IMR-90 (cell line): ENCODE measurements around the gene ABTB2. TPM values are rescaled to one million over a fixed set of nuclear protein-coding genes. Genes with fewer than 3 reads are reported as not detected.

Source experiments
- ATAC-seq: fragments of 200-7000 bp; cut with Tn5 transposase; 2 replicates; pipeline ENCODE4 v1.9.1; 2020; ENCODE audit warnings: low read depth, mild to moderate bottlenecking, moderate library complexity
- BruUV-seq: library from RNA; stranded (reverse); fragments of 400-500 nt; replicated peaks from 2 replicates; lab custom pipeline; 2021; lab: Mats Ljungman, UMichigan
- CTCF ChIA-PET: fragments of 300-600 bp; formaldehyde crosslinking; extraction: SDS; loops from one replicate; lab custom pipeline; 2021; ENCODE audit warnings: antibody characterized with exemption; lab: Yijun Ruan, JAX
- POLR2A ChIA-PET: fragments of 300-600 bp; sonication (Branson Sonifier 250); formaldehyde crosslinking; loops from one replicate; lab custom pipeline; 2022; ENCODE audit warnings: antibody characterized with exemption; ENCODE audit not compliant: unreplicated experiment; lab: Charles Lee
- DNase-seq: peaks from one replicate; pipeline ENCODE4 v3.0.0; 2013
- H2AFZ ChIP-seq: replicated peaks from 2 replicates; pipeline ENCODE3; 2013; ENCODE audit warnings: low read length, mild to moderate bottlenecking; ENCODE audit not compliant: poor library complexity
- H2AK5ac ChIP-seq: 2 replicates; pipeline ENCODE4 v1.6.1; 2013; ENCODE audit warnings: low read depth, low read length, inconsistent platforms
- H2AK9ac ChIP-seq: replicated peaks from 2 replicates; pipeline ENCODE3; 2013; ENCODE audit warnings: mild to moderate bottlenecking, low read depth, low read length, moderate library complexity; ENCODE audit not compliant: poor library complexity
- H2BK120ac ChIP-seq: 2 replicates; pipeline ENCODE4 v1.6.1; 2013; ENCODE audit warnings: low read depth, low read length, inconsistent platforms
- H2BK15ac ChIP-seq: 3 replicates; pipeline ENCODE4 v1.6.1; 2013; ENCODE audit warnings: low read depth, low read length, inconsistent platforms
- H2BK20ac ChIP-seq: 2 replicates; pipeline ENCODE4 v1.6.1; 2013; ENCODE audit warnings: low read depth, mild to moderate bottlenecking, inconsistent platforms, low read length, moderate library complexity
- H2BK5ac ChIP-seq: 2 replicates; pipeline ENCODE4 v1.6.1; 2013; ENCODE audit warnings: mild to moderate bottlenecking, low read depth, low read length, inconsistent platforms; ENCODE audit not compliant: poor library complexity, severe bottlenecking
- H3K14ac ChIP-seq: replicated peaks from 2 replicates; pipeline ENCODE4 v1.6.1; 2013; ENCODE audit warnings: low read depth, low read length, inconsistent platforms
- H3K18ac ChIP-seq: 2 replicates; pipeline ENCODE4 v1.6.1; 2013; ENCODE audit warnings: low read depth, low read length, control low read depth
- H3K23ac ChIP-seq: 2 replicates; pipeline ENCODE4 v1.6.1; 2013; ENCODE audit warnings: low read depth, low read length, inconsistent platforms
- H3K27ac ChIP-seq: 2 replicates; pipeline ENCODE4 v1.5.1; 2013; ENCODE audit warnings: mild to moderate bottlenecking, control low read depth, low read length; ENCODE audit not compliant: insufficient read depth
- H3K27me3 ChIP-seq: 2 replicates; pipeline ENCODE4 v1.6.1; 2013; ENCODE audit warnings: low read length; ENCODE audit not compliant: control insufficient read depth, insufficient read depth
- H3K36me3 ChIP-seq: 2 replicates; pipeline ENCODE4 v1.6.1; 2013; ENCODE audit warnings: low read length, mixed read lengths; ENCODE audit not compliant: control insufficient read depth, insufficient read depth
- H3K4ac ChIP-seq: 2 replicates; pipeline ENCODE4 v1.6.1; 2013; ENCODE audit warnings: low read depth, low read length, inconsistent platforms
- H3K4me1 ChIP-seq: 2 replicates; pipeline ENCODE4 v1.6.1; 2013; ENCODE audit warnings: low read length, mixed read lengths; ENCODE audit not compliant: control insufficient read depth, insufficient read depth
- H3K4me2 ChIP-seq: 2 replicates; pipeline ENCODE4 v1.6.1; 2013; ENCODE audit warnings: low read depth, mild to moderate bottlenecking, control low read depth, low read length, moderate library complexity
- H3K4me3 ChIP-seq: 2 replicates; pipeline ENCODE4 v1.5.1; 2013; ENCODE audit warnings: low read depth, mild to moderate bottlenecking, control low read depth, low read length, moderate library complexity; ENCODE audit not compliant: insufficient read depth
- H3K56ac ChIP-seq: 2 replicates; pipeline ENCODE4 v1.6.1; 2013; ENCODE audit warnings: low read length, inconsistent platforms; ENCODE audit not compliant: insufficient read depth; ENCODE audit errors: extremely low read depth
- H3K79me1 ChIP-seq, 2 experiments: 2 replicates each; pipeline ENCODE4 v1.6.1; 2013; ENCODE audit warnings: low read length in 2 of 2, inconsistent platforms in 1 of 2, low read depth in 1 of 2
- H3K9ac ChIP-seq: 2 replicates; pipeline ENCODE4 v1.6.1; 2013; ENCODE audit warnings: low read depth, low read length, control low read depth
- H3K9me1 ChIP-seq: 2 replicates; pipeline ENCODE4 v1.6.1; 2013; ENCODE audit warnings: low read length, inconsistent platforms; ENCODE audit not compliant: insufficient read depth
- H3K9me3 ChIP-seq: 2 replicates; pipeline ENCODE4 v1.6.1; 2013; ENCODE audit warnings: low read length; ENCODE audit not compliant: control insufficient read depth, insufficient read depth
- H4K20me1 ChIP-seq: 2 replicates; pipeline ENCODE4 v1.6.1; 2013; ENCODE audit warnings: low read length, inconsistent platforms; ENCODE audit not compliant: insufficient read depth
- H4K5ac ChIP-seq: 2 replicates; pipeline ENCODE4 v1.6.1; 2013; ENCODE audit warnings: mild to moderate bottlenecking, low read depth, low read length, control low read depth
- H4K8ac ChIP-seq, 2 experiments: 2 replicates each; pipeline ENCODE4 v1.6.1; 2013; ENCODE audit warnings: low read depth in 2 of 2, low read length in 2 of 2, control low read depth in 1 of 2, inconsistent platforms in 1 of 2
- H4K91ac ChIP-seq: 2 replicates; pipeline ENCODE4 v1.6.1; 2013; ENCODE audit warnings: low read depth, low read length, inconsistent platforms; ENCODE audit not compliant: insufficient read depth
- BHLHE40 ChIP-seq: fragments of 150-350 bp; IDR thresholded peaks from 2 replicates; pipeline ENCODE4 v1.6.1; 2016; ENCODE audit warnings: mild to moderate bottlenecking, low read depth, low read length
- CTCF ChIP-seq: conservative IDR thresholded peaks from 2 replicates; pipeline ENCODE4 v1.5.1; 2012; ENCODE audit warnings: mild to moderate bottlenecking, low read depth, low read length, improper control_type of control experiment
- ELK1 ChIP-seq: fragments of 150-350 bp; IDR thresholded peaks from 2 replicates; pipeline ENCODE4 v1.6.1; 2016; ENCODE audit warnings: low read depth, mild to moderate bottlenecking, low read length, moderate library complexity, borderline replicate concordance
- MAFK ChIP-seq: IDR thresholded peaks from 2 replicates; pipeline ENCODE4 v1.6.1; 2012; ENCODE audit warnings: low read depth, low read length, improper control_type of control experiment
- MAZ ChIP-seq: IDR thresholded peaks from 2 replicates; pipeline ENCODE4 v1.6.1; 2012; ENCODE audit warnings: low read depth, mild to moderate bottlenecking, low read length, improper control_type of control experiment, moderate library complexity, borderline replicate concordance
- MXI1 ChIP-seq: IDR thresholded peaks from 2 replicates; pipeline ENCODE4 v1.6.1; 2012; ENCODE audit warnings: low read depth, mild to moderate bottlenecking, low read length, moderate library complexity, borderline replicate concordance
- NFE2L2 ChIP-seq: fragments of 150-350 bp; IDR thresholded peaks from 2 replicates; pipeline ENCODE4 v1.6.1; 2016; ENCODE audit warnings: low read depth, mild to moderate bottlenecking, low read length
- POLR2A ChIP-seq: IDR thresholded peaks from 2 replicates; pipeline ENCODE4 v1.6.1; 2012; ENCODE audit warnings: mild to moderate bottlenecking, low read depth, low read length
- RAD21 ChIP-seq: IDR thresholded peaks from 2 replicates; pipeline ENCODE4 v1.6.1; 2012; ENCODE audit warnings: low read length, improper control_type of control experiment
- RCOR1 ChIP-seq: IDR thresholded peaks from 2 replicates; pipeline ENCODE4 v1.6.1; 2012; ENCODE audit warnings: mild to moderate bottlenecking, low read length, improper control_type of control experiment; ENCODE audit not compliant: insufficient replicate concordance
- RFX5 ChIP-seq: IDR thresholded peaks from 2 replicates; pipeline ENCODE4 v1.8.0; 2012; ENCODE audit warnings: low read depth, mild to moderate bottlenecking, low read length, moderate library complexity
- SMC3 ChIP-seq: fragments of 150-350 bp; IDR thresholded peaks from 2 replicates; pipeline ENCODE4 v1.6.1; 2016; ENCODE audit warnings: low read depth, mild to moderate bottlenecking, antibody characterized with exemption, low read length, moderate library complexity
- USF2 ChIP-seq: fragments of 150-350 bp; IDR thresholded peaks from 2 replicates; pipeline ENCODE4 v1.6.1; 2017; ENCODE audit warnings: mild to moderate bottlenecking, antibody characterized with exemption, low read length, low read depth
- WGBS, 2 experiments: methylation state at CpG; one replicate each; pipeline versions ENCODE4 v1.1.5 to v1.1.7; 2013; ENCODE audit warnings: missing lambda C conversion rate in 2 of 2; ENCODE audit not compliant: insufficient read length in 1 of 2; ENCODE audit errors: extremely low coverage in 2 of 2; 5-methylcytosine and 5-hydroxymethylcytosine counted together
- dilution Hi-C: fragments of 300-500 bp; cut with HindIII; formaldehyde crosslinking; loops from one replicate; pipeline ENCODE4 v1.14.3; 2018; ENCODE audit warnings: low sequenced_read_pairs; ENCODE audit not compliant: unreplicated experiment
- in situ Hi-C: fragments of 300-500 bp; cut with MboI; formaldehyde crosslinking; loops from 3 replicates; pipeline ENCODE4 v1.14.3; 2019; ENCODE audit warnings: low sequenced_read_pairs, inconsistent platforms, mixed read lengths
- intact Hi-C: fragments of 100-400 bp; cut with micrococcal nuclease; formaldehyde crosslinking; loops from 2 replicates; pipeline ENCODE4 v1.10.0; 2022
- polyA plus RNA-seq, 3 experiments: library from polyadenylated mRNA; depleted of rRNA; stranded (reverse); fragments of >200 nt; gene quantifications; 2 replicates each; pipeline ENCODE4 v1.2.3, GENCODE V29; 2012; ENCODE audit warnings: low replicate concordance in 1 of 3
- total RNA-seq: library from RNA; depleted of rRNA; stranded (reverse); fragments of >200 nt; gene quantifications from 2 replicates; pipeline ENCODE4 v1.2.3, GENCODE V29; 2012

ABTB2 gene
- total and polyA plus RNA-seq, 2 of the 4 experiments (the other 2 are of a cell fraction) = 0.18 to 2.0 TPM

- H3K4me1 ChIP-seq = peaks cover 6% of the 10 kb centered on the region; the same call in 1 of the 2 replicates
- H2AK9ac ChIP-seq = peak overlapping the region; percentile 77
- dilution Hi-C loops = loop anchor here (25.0 kb wide), 1 partner anchor 163 kb away; no protein-coding TSS in a partner anchor
- H4K8ac ChIP-seq = no peak overlapping the region
- H3K18ac ChIP-seq = no peak overlapping the region
- H3K4ac ChIP-seq = no peak overlapping the region
- no peak overlapping the region for H2BK120ac ChIP-seq
- H2AFZ ChIP-seq = peak overlapping the region; percentile 44
- no peaks in the 10 kb centered on the region for H3K79me1 ChIP-seq
- H3K36me3 ChIP-seq = no peaks in the 10 kb centered on the region
- H2BK15ac ChIP-seq = no peak overlapping the region
- no peaks in the 10 kb centered on the region for H3K9me3 ChIP-seq
- in situ Hi-C loops = loop anchor here (5.0 to 10.0 kb wide), 2 partner anchors 183 to 320 kb away; partner anchors contain the start of gene ABTB2
- BruUV-seq = no TSS peak
- H3K4me3 ChIP-seq = no peak overlapping the region
- ChIA-PET CTCF (interaction anchor here (0.6 to 1.9 kb wide), 24 partner anchors 10 to 318 kb away, joined by 3 to 37 read pairs (median 4); partner anchors contain the start of gene ABTB2), POLR2A (interaction anchor here (0.7 kb wide), 1 partner anchor 182 kb away, joined by 14 read pairs; no protein-coding TSS in a partner anchor)
- 13% methylated on average over 5 of the region's 33 CpGs; no CpG with 5 or more reads in 1 of the 2 experiments for WGBS, 2 experiments
- peak overlapping the region; percentile 83 for H3K4me2 ChIP-seq
- H3K56ac ChIP-seq = no peak overlapping the region
- no peak overlapping the region for H4K5ac ChIP-seq
- DNase-seq = peak; percentile 49
- H2BK20ac ChIP-seq = no peak overlapping the region
- peak; percentile 99 for ATAC-seq
- H3K9me1 ChIP-seq = peaks cover 3% of the 10 kb centered on the region; the same call in 1 of the 2 replicates
- 0 out of 2 replicates have a peak overlapping the region, but pooled peaks have one; percentile 16 for H2AK5ac ChIP-seq
- no peak overlapping the region for H4K91ac ChIP-seq
- H4K20me1 ChIP-seq = no peaks in the 10 kb centered on the region; the same call in 1 of the 2 replicates
- no peak overlapping the region for H3K27ac ChIP-seq
- H3K23ac ChIP-seq = no peak overlapping the region
- H3K14ac ChIP-seq = no peak overlapping the region
- intact Hi-C loops = loop anchor here (1.0 to 5.0 kb wide), 3 partner anchors 178 to 318 kb away; no protein-coding TSS in a partner anchor
- H3K9ac ChIP-seq = no peak overlapping the region
- H3K27me3 ChIP-seq = peaks cover 11% of the 10 kb centered on the region
- H2BK5ac ChIP-seq = no peak overlapping the region
- TF ChIP-seq MAFK (no peak), CTCF (peak; percentile 98), NFE2L2 (no peak), ELK1 (no peak), RCOR1 (no peak), MXI1 (0 out of 2 replicates have a peak, but pooled peaks have one; percentile 39), MAZ (peak; percentile 71; the same call in 1 of the 2 replicates), USF2 (no peak), RFX5 (no peak), RAD21 (peak; percentile 100), BHLHE40 (no peak), POLR2A (0 out of 2 replicates have a peak, but pooled peaks have one; percentile 55), SMC3 (peak; percentile 100)
These were observed 183.3 kb downstream of the ABTB2 start for GRCh38 chr11:34174412-34175041.
